Stimulated activated memory B cell treated with anti-CD40 and anti-IgM and Interleukin-4, amounts not matched to agents 10 μg/mL and 1 μg/mL and 100 μg/mL, for 72 hours (primary cell): ENCODE measurements around the gene KCTD21.

Experiments used
- ATAC-seq: fragments of 150-1000 bp; cut with Tn5 transposase; 2 replicates; pipeline ENCODE4 v1.10.0; 2021
- H3K27ac Mint-ChIP-seq: one replicate; pipeline ENCODE4 v1.8.0; 2022; ENCODE audit warnings: mild to moderate bottlenecking, mixed read lengths
- H3K27me3 Mint-ChIP-seq: one replicate; pipeline ENCODE4 v1.8.0; 2022; ENCODE audit warnings: mixed read lengths
- H3K36me3 Mint-ChIP-seq: one replicate; pipeline ENCODE4 v1.8.0; 2022; ENCODE audit warnings: mixed read lengths
- H3K4me1 Mint-ChIP-seq: one replicate; pipeline ENCODE4 v1.8.0; 2022; ENCODE audit warnings: mixed read lengths
- H3K4me3 Mint-ChIP-seq: one replicate; pipeline ENCODE4 v1.8.0; 2022; ENCODE audit warnings: mild to moderate bottlenecking, moderate library complexity, mixed read lengths
- H3K9me3 Mint-ChIP-seq: one replicate; pipeline ENCODE4 v1.8.0; 2022; ENCODE audit warnings: mixed read lengths

The KCTD21 gene

DNA sequence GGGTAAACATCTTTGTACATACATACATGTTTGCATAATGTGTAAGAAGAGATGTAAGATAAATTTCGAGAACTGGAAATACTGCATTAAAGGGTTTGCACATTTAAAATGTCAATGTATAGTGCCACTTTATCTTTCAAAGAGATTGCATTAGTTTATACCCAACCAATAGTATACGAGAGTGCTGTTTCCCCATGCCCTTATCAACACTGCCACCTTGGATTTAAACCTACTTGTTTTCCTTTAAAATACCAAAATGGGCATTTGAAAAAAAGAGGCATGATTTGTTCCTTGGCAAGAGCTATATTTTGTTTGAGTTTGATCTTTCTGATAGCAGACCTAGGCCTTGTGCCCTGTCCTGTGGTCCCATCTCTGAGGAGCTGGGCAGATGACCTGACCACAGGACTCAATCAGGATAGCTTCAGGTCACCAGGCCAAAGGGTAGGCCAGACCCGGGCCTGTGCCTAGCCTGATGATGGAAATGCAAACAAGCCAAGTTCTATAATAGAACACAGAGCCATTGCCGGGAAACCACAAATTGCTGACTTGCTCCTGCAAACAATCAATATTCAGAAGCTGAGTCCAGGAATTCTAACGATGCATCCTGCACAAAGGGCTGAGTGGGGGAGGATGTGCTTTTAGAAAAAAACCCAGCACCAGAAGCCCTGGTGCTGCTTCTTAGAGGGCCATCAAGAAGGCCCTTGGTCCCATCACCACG lies 32.1 kb downstream of the KCTD21 start:
- H3K27me3 Mint-ChIP-seq: no peaks in the 10 kb centered on the region
- ATAC-seq: no peak

GRCh38 chr11:78151804-78152203 lies 36.6 kb downstream of the KCTD21 start:
- Mint-ChIP-seq H3K27me3 (no peaks in the 10 kb centered on the region), H3K36me3 (no peaks in the 10 kb centered on the region), H3K4me1 (no peaks in the 10 kb centered on the region), H3K4me3 (no peak overlapping the region), H3K9me3 (no peaks in the 10 kb centered on the region), H3K27ac (no peak overlapping the region)
- no peak for ATAC-seq

More for the DNA sequence above, 32.1 kb downstream of the KCTD21 start:
- H3K9me3 Mint-ChIP-seq: no peaks in the 10 kb centered on the region
- no peaks in the 10 kb centered on the region for H3K4me1 Mint-ChIP-seq
- H3K36me3 Mint-ChIP-seq: no peaks in the 10 kb centered on the region
- H3K4me3 Mint-ChIP-seq: no peak overlapping the region
- no peak overlapping the region for H3K27ac Mint-ChIP-seq

- Mint-ChIP-seq H3K27me3 (no peaks in the 10 kb centered on the region), H3K9me3 (no peaks in the 10 kb centered on the region), H3K4me1 (no peaks in the 10 kb centered on the region), H3K27ac (no peak overlapping the region), H3K36me3 (no peaks in the 10 kb centered on the region), H3K4me3 (no peak overlapping the region)
- ATAC-seq: no peak
Observed at GRCh38 chr11:78150754-78151153, 37.7 kb downstream of the KCTD21 start.

- no peaks in the 10 kb centered on the region for H3K36me3 Mint-ChIP-seq
- no peak overlapping the region for H3K27ac Mint-ChIP-seq
- H3K9me3 Mint-ChIP-seq: no peaks in the 10 kb centered on the region
- H3K27me3 Mint-ChIP-seq: no peaks in the 10 kb centered on the region
- ATAC-seq: no peak
- no peak overlapping the region for H3K4me3 Mint-ChIP-seq
- H3K4me1 Mint-ChIP-seq: no peaks in the 10 kb centered on the region
Observed at GRCh38 chr11:78150346-78150745, 38.1 kb downstream of the KCTD21 start.

DNA sequence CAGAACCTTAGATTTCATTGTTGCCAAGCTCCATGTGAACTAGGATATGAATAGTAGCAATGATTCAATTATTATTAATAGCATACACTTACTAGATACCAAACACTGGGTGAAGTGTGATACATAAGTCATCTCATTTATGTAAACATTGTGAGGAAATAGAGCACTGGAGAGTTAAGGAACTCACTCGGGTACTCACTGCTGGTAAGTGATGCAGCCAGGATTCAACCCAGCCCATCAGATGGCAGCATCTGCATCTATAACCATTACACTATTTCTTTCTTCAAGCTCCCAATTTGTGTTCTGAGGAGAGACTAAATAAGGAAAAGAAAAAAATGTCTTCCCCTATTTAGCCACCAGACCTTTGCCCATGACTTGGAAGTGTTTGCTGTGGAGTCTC lies 38.8 kb downstream of the KCTD21 start:
- Mint-ChIP-seq H3K4me3 (no peak overlapping the region), H3K27me3 (no peaks in the 10 kb centered on the region), H3K4me1 (no peaks in the 10 kb centered on the region), H3K9me3 (no peaks in the 10 kb centered on the region), H3K36me3 (no peaks in the 10 kb centered on the region), H3K27ac (no peak overlapping the region)
- ATAC-seq: no peak

DNA sequence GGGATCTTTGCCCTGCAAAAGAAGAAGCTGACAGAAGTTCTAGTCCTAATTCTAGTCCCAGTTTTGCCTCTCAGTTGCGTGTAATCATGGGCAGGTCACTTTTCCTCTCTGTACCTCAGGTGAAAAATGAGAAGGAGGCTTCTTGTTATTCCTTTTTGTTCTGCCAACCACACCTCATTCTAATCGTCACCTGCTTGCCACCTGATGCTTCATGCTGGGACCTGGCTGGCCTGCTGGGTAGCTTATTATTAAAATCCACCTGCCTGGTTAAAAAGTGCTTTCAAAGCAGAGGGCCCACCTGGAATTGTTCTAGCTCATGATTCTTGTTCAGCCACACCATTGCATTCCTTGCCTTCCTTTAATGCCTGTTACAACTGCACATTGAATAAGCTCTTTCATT lies 40.6 kb downstream of the KCTD21 start:
- H3K9me3 Mint-ChIP-seq: peaks cover 5% of the 10 kb centered on the region
- no peak for ATAC-seq
- H3K27ac Mint-ChIP-seq: no peak overlapping the region
- H3K36me3 Mint-ChIP-seq: no peaks in the 10 kb centered on the region
- peaks cover 14% of the 10 kb centered on the region for H3K4me1 Mint-ChIP-seq
- no peak overlapping the region for H3K4me3 Mint-ChIP-seq
- no peaks in the 10 kb centered on the region for H3K27me3 Mint-ChIP-seq

GRCh38 chr11:78145511-78146025 lies 42.9 kb downstream of the KCTD21 start:
- no peak overlapping the region for H3K27ac Mint-ChIP-seq
- no peaks in the 10 kb centered on the region for H3K27me3 Mint-ChIP-seq
- H3K36me3 Mint-ChIP-seq: no peaks in the 10 kb centered on the region
- no peak overlapping the region for H3K4me3 Mint-ChIP-seq
- H3K4me1 Mint-ChIP-seq: peaks cover 14% of the 10 kb centered on the region
- H3K9me3 Mint-ChIP-seq: peaks cover 5% of the 10 kb centered on the region
- ATAC-seq: no peak

GRCh38 chr11:78140392-78141077 lies 47.9 kb downstream of the KCTD21 start:
- ATAC-seq: no peak
- Mint-ChIP-seq H3K9me3 (peaks cover 5% of the 10 kb centered on the region), H3K4me1 (peaks cover 42% of the 10 kb centered on the region), H3K4me3 (peak overlapping the region; percentile 43), H3K36me3 (peaks cover 16% of the 10 kb centered on the region), H3K27ac (no peak overlapping the region), H3K27me3 (no peaks in the 10 kb centered on the region)

- H3K9me3 Mint-ChIP-seq: peaks cover 5% of the 10 kb centered on the region
- peak within 1 kb of the TSS; percentile 90 for H3K27ac Mint-ChIP-seq
- ATAC-seq: peak; percentile 96
- H3K27me3 Mint-ChIP-seq: no peaks in the 10 kb centered on the region
- peak within 1 kb of the TSS; percentile 88 for H3K4me3 Mint-ChIP-seq
- peaks cover 23% of the 10 kb centered on the region for H3K36me3 Mint-ChIP-seq
- peaks cover 45% of the 10 kb centered on the region for H3K4me1 Mint-ChIP-seq
Observed at GRCh38 chr11:78139422-78140391, 48.7 kb downstream of the KCTD21 start, which contains the start of gene ALG8. Gene ALG8 (minus strand): TSS chr11:78139626. CDS start chr11:78139588, 38 bp downstream.

GRCh38 chr11:78138694-78139421 lies 49.6 kb downstream of the KCTD21 start:
- Mint-ChIP-seq H3K27ac (peak overlapping the region; percentile 90), H3K36me3 (peaks cover 26% of the 10 kb centered on the region), H3K27me3 (no peaks in the 10 kb centered on the region), H3K9me3 (peaks cover 2% of the 10 kb centered on the region), H3K4me1 (peaks cover 44% of the 10 kb centered on the region), H3K4me3 (peak overlapping the region; percentile 88)
- peak; percentile 42 for ATAC-seq

DNA sequence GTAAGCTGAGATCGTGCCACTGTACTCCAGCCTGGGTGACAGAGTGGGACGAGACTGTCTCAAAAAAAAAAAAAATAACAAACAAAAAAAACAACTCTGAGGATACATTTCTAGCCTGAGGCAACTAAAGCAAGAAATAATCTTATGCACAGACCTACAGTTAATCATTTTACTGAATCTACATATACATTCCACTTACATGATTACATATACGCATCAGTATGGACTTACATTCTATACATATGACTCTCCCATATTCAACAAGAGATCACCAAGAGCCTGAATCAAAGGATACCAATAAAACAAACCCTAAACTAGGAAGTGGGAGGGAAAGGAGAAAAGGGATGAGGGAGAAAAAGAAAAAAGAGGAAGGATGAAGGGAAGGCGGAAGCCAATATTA lies 50.1 kb downstream of the KCTD21 start:
- no peak for ATAC-seq
- no peaks in the 10 kb centered on the region for H3K9me3 Mint-ChIP-seq
- no peaks in the 10 kb centered on the region for H3K27me3 Mint-ChIP-seq
- H3K27ac Mint-ChIP-seq: peak overlapping the region; percentile 90
- peaks cover 26% of the 10 kb centered on the region for H3K36me3 Mint-ChIP-seq
- peak overlapping the region; percentile 88 for H3K4me3 Mint-ChIP-seq
- peaks cover 39% of the 10 kb centered on the region for H3K4me1 Mint-ChIP-seq

- H3K27me3 Mint-ChIP-seq: no peaks in the 10 kb centered on the region
- H3K4me1 Mint-ChIP-seq: peaks cover 25% of the 10 kb centered on the region
- H3K4me3 Mint-ChIP-seq: no peak overlapping the region
- H3K9me3 Mint-ChIP-seq: no peaks in the 10 kb centered on the region
- H3K27ac Mint-ChIP-seq: no peak overlapping the region
- peaks cover 30% of the 10 kb centered on the region for H3K36me3 Mint-ChIP-seq
- ATAC-seq: no peak
Observed at GRCh38 chr11:78132475-78132874, 56.0 kb downstream of the KCTD21 start.

DNA sequence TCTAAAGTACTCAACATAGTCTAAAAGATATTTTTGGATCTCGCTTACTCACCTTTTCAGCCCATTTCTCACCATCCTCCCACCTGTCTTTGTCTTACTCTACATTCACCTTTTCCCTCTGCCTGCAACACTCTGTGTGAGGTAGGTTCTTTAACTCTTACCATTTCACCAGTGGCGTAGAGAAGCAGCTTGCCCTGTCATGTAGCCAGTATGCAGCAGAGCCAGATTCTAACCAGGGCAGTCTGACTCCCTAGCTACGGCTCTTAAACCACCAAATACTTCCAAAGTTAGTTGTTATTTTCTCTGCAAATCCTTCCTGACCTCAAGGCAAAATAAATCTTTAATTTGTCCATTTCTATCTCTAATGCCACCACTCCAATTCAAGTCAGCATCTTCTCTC lies 56.5 kb downstream of the KCTD21 start:
- Mint-ChIP-seq H3K27ac (no peak overlapping the region), H3K27me3 (no peaks in the 10 kb centered on the region), H3K9me3 (no peaks in the 10 kb centered on the region), H3K4me3 (no peak overlapping the region), H3K36me3 (peaks cover 25% of the 10 kb centered on the region), H3K4me1 (peaks cover 21% of the 10 kb centered on the region)
- no peak for ATAC-seq

DNA sequence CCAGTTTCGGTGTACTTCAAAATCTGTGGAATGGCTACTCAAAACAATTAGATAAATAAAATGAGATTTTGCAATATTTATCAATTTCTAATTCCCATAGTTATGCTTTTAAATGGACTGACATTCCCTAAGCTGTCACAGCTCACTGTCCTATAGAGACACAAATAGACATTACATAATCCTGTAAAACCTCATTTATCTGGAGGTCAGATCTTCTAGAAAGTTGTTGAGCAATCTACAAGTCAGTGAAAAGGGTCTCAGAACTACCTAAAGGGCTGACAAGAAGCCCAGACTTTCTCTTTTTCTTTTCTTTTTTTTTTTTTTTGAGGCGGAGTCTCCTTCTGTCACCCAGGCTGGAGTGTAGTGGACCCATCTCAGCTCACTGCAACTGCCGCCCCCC lies 61.0 kb downstream of the KCTD21 start:
- no peak for ATAC-seq
- H3K27ac Mint-ChIP-seq: no peak overlapping the region
- H3K4me3 Mint-ChIP-seq: no peak overlapping the region
- peaks cover 13% of the 10 kb centered on the region for H3K36me3 Mint-ChIP-seq
- no peaks in the 10 kb centered on the region for H3K9me3 Mint-ChIP-seq
- no peaks in the 10 kb centered on the region for H3K27me3 Mint-ChIP-seq
- peaks cover 7% of the 10 kb centered on the region for H3K4me1 Mint-ChIP-seq
